BJ (cell line): ENCODE measurements around the gene NOP53. TPM values are rescaled to one million over a fixed set of nuclear protein-coding genes. Genes with fewer than 3 reads are reported as not detected.

Experiments used
- CTCF ChIA-PET: fragments of 350-600 bp; formaldehyde crosslinking; extraction: SDS; loops from one replicate; lab custom pipeline; 2021; ENCODE audit warnings: antibody characterized with exemption, inconsistent platforms; lab: Yijun Ruan, JAX
- POLR2A ChIA-PET: fragments of 300-600 bp; sonication (Branson Sonifier 250); formaldehyde crosslinking; extraction: SDS; loops from one replicate; lab custom pipeline; 2021; ENCODE audit warnings: antibody characterized with exemption; lab: Charles Lee
- DNase-seq: peaks from one replicate; pipeline ENCODE4 v3.0.0-alpha.2; 2011; ENCODE audit warnings: low read depth
- H3K27me3 ChIP-seq: 2 replicates; pipeline ENCODE4 v1.6.0; 2011; ENCODE audit warnings: low read length; ENCODE audit not compliant: control insufficient read depth, insufficient read depth
- H3K36me3 ChIP-seq: 2 replicates; pipeline ENCODE4 v1.5.1; 2011; ENCODE audit warnings: low read length; ENCODE audit not compliant: control insufficient read depth, insufficient read depth
- H3K4me3 ChIP-seq: 2 replicates; pipeline ENCODE4 v1.5.1; 2011; ENCODE audit warnings: low read depth, mild to moderate bottlenecking, control low read depth, low read length
- CTCF ChIP-seq: IDR thresholded peaks from 2 replicates; pipeline ENCODE4 v1.5.1; 2011; ENCODE audit warnings: low read depth, mild to moderate bottlenecking, control low read depth, inconsistent platforms, low read length, moderate library complexity; ENCODE audit not compliant: insufficient read depth
- polyA plus RNA-seq: library from polyadenylated mRNA; depleted of rRNA; stranded (reverse); fragments of >200 nt; gene quantifications from 2 replicates; pipeline ENCODE4 v1.2.3, GENCODE V29; 2011

NOP53 gene
- polyA plus RNA-seq, 1 experiment = 135 TPM

- no peak for TF ChIP-seq CTCF
- no peaks in the 10 kb centered on the region for H3K27me3 ChIP-seq
- ChIA-PET CTCF (interaction anchor here (1.2 to 2.8 kb wide), 2 partner anchors 10 to 48 kb away, joined by 3 to 15 read pairs; no protein-coding TSS in a partner anchor), POLR2A (no interaction called here)
- H3K4me3 ChIP-seq = no peak overlapping the region
- DNase-seq = no peak
- peaks cover 52% of the 10 kb centered on the region for H3K36me3 ChIP-seq
Observed at GRCh38 chr19:47755065-47755761, 9.9 kb downstream of the NOP53 start.

GRCh38 chr19:47755762-47756626, 10.6 kb downstream of the NOP53 start:
- peaks cover 45% of the 10 kb centered on the region for H3K36me3 ChIP-seq
- H3K27me3 ChIP-seq = no peaks in the 10 kb centered on the region
- TF ChIP-seq CTCF = no peak
- POLR2A ChIA-PET = no interaction called here
- CTCF ChIA-PET = interaction anchor here (0.6 to 2.8 kb wide), 3 partner anchors 9 to 49 kb away, joined by 3 to 15 read pairs (median 3); no protein-coding TSS in a partner anchor
- H3K4me3 ChIP-seq = no peak overlapping the region
- no peak for DNase-seq

- H3K4me3 ChIP-seq = no peak overlapping the region
- ChIA-PET POLR2A (no interaction called here), CTCF (interaction anchor here (0.7 to 2.8 kb wide), 2 partner anchors 9 to 285 kb away, joined by 5 to 15 read pairs; partner anchors contain the start of gene SLC8A2)
- H3K27me3 ChIP-seq = no peaks in the 10 kb centered on the region
- DNase-seq = no peak
- no peak for TF ChIP-seq CTCF
- peaks cover 39% of the 10 kb centered on the region for H3K36me3 ChIP-seq
Observed at GRCh38 chr19:47756627-47756929, 11.2 kb downstream of the NOP53 start.

GRCh38 chr19:47756953-47757608, 11.7 kb downstream of the NOP53 start:
- H3K36me3 ChIP-seq = peaks cover 39% of the 10 kb centered on the region
- ChIA-PET CTCF (interaction anchor here (0.7 to 2.8 kb wide), 4 partner anchors 8 to 285 kb away, joined by 3 to 15 read pairs (median 4); partner anchors contain the start of gene SLC8A2), POLR2A (no interaction called here)
- no peak for TF ChIP-seq CTCF
- no peaks in the 10 kb centered on the region for H3K27me3 ChIP-seq
- DNase-seq = no peak
- no peak overlapping the region for H3K4me3 ChIP-seq
